Sciatic nerve (tissue), 2 donors: ENCODE data around the gene HEATR5A. TPM values are rescaled to one million over a fixed set of nuclear protein-coding genes. Genes with fewer than 3 reads are reported as not detected.
"Not testable (repeated sequence)": the region's sequence is repeated elsewhere in the genome, so short reads cannot be mapped to it uniquely, and the experiment has no call there.

ENCODE experiments used
- ATAC-seq: fragments of 200-7000 bp; cut with Tn5 transposase; one replicate; pipeline ENCODE4 v1.9.1; 2020; ENCODE audit warnings: mild to moderate bottlenecking, moderate library complexity
- DNase-seq: peaks from one replicate; pipeline ENCODE4 v3.0.0-alpha.2; 2020; ENCODE audit warnings: low spot score
- intact Hi-C: fragments of 100-400 bp; cut with DNase I; formaldehyde crosslinking; loops from one replicate; pipeline ENCODE4 v1.14.2; 2022
- total RNA-seq: library from RNA; stranded (reverse); fragmentation: NEBNext Ultra II Directional; extraction: Animal tissue kit (Norgen Biotek cat#: 25700); gene quantifications from one replicate; pipeline ENCODE4 v1.2.1, GENCODE V29; 2021
- donor health status: DM: no; HTN: no; CAD: no.
- donor health status: DM: no; HTN: no; CAD: no.

The HEATR5A gene
- total RNA-seq, 1 donor from 2014 or later, result 65.1 TPM

GRCh38 chr14:31395572-31396205, 24.7 kb downstream of the HEATR5A start:
- ATAC-seq, result no peak
- no peak for DNase-seq
- intact Hi-C loops, result no loop called here

DNA sequence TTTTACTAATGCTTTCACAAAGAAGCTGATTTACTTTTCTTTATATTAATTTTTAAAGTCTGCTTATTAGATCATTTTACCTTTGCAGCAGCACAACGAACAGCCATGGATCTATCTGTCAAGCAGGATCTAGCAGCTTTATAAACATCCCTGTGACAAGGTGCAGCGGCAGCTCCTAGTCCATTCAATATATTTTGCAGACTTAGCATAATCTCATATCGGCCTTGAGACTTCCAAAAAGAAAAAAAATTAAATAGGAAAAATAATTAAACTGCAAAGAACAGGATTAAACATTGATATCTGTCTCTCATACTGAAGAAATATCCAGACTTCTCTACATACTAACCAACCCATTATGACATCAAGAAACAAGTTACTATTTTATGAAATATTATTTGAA, 25.2 kb downstream of the HEATR5A start:
- ATAC-seq, result no peak
- no peak for DNase-seq
- intact Hi-C loops, result no loop called here

- intact Hi-C loops, result no loop called here
- ATAC-seq (no peak), DNase-seq (no peak)
Observed at GRCh38 chr14:31391977-31392503, 28.3 kb downstream of the HEATR5A start.

DNA sequence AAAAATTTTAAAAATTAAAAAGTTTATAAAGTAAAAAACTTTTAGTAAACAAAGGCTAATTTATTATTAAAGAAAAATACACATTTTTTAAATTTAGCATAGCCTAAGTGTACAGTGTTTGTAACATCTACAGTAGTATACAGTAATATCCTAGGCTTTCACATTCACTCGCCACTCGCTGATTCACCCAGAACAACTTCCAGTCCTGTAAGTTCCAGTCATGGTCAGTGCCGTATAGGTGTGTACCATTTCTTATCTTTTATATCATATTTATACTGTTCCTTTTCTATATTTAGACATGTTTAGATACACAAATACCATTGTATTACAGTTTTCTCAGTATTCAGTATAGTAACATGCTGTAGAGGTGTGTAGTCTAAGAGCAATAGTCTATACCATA, 28.9 kb downstream of the HEATR5A start:
- ATAC-seq, result no peak
- DNase-seq, result no peak
- intact Hi-C loops, result no loop called here

DNA sequence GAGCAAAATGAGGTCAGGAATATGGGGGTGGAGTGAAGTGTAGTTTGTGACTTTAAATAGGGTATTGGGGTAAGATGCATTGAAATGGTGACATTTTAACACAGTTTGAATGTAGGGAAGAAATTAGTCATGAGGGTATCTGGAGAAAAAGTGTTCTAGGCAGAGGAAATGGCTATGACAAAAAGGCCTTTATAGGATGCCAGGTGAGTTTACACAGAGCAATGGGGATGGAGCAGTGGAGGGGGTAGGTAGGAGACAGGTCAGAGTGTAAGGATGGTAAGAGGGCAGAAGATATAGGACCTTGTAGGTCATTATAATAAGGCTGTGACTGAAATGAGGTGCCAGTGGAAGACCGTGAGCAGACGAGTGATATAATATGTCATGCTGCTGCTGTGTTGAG, 30.4 kb downstream of the HEATR5A start:
- intact Hi-C loops, result no loop called here
- DNase-seq (no peak), ATAC-seq (no peak)

DNA sequence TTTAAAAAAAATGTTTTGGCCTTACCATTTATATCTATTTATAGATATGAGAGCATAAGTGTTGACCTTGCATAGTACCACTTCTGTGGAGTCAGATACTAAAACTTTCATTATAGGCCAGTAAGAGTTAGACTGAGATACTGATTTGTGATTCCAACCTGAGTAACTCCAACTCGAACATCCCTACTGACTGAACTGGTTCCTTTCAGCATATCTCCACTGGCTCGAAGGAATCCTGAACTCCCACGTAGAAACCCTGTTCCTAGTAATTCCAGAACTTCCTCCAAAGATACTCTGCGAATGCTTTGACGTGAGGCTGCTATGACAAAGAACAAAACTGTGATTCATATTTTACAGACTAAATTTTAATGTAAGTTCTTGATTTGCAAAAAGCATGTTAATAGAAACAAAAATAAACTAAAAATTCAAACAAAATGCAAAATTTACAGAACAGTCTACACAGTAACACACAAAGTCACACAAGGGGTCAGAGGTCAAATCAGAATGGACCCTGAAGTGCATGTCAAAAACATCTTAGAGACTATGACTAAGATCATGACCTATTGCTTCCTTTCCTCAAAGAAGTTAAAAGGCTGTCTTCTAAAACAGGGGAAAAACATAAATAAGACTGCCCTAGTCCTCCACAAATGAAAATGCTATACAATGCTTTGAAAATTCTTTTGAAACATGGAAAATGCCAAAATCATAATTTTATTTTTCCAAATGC, 31.5 kb downstream of the HEATR5A start:
- DNase-seq (no peak), ATAC-seq (no peak)
- intact Hi-C loops, result no loop called here

DNA sequence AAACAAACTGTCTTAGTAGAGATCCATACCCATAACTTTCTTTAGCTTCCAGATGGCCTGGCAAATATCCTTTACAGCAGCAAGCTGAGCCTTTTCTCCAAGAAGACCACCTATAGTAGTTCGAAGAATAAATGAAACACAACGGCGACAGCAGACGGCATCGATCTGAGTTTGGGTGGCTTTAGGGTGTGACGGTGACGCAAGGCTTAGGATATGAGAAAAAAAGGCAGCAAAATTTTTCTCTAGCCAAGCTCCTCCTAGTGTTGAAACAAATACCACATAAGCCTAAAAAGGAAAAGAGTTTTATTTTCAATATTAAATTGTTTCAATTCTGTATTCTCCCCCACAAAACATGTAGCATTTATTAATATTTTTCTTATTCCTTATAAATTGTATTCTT, 33.3 kb downstream of the HEATR5A start:
- DNase-seq (no peak), ATAC-seq (no peak)
- intact Hi-C loops, result no loop called here

DNA sequence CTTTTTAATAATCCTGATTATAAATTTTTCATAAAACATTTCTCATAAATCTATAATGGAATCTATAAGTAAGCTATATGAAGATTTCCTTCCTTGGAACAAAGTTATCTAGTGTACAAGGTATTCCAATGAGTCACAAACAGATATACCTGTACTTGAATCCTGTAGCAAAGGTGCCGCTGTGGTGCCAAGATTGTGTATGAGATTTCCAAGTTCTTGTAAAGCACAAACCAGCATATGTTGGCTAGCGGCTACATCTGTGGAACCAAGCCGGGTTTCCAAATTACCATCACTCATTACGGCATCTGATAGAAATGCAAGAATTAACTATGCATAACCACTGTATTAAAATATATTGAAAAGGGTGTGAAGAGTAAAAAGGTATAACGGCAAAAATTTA, 34.1 kb downstream of the HEATR5A start:
- intact Hi-C loops, result no loop called here
- DNase-seq, result no peak
- ATAC-seq, result no peak

DNA sequence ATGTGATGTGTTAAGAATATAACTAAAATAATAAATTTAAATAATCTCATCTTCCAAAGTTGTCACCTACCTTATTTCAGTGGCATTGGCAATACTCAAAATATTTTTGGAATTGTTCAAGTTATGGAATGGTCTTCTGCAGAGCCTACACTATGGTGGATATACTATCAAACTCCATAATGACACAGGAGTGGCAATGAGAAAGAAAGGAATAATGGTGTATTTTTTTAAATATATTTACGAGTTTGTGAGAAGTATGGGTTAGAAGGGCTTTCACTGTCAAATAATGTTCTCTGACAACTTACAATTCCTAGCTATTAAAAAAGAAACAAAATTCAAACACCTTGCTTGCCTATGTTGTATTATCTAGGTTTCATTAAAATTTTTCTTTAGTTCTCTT, 38.1 kb downstream of the HEATR5A start:
- DNase-seq (no peak), ATAC-seq (no peak)

DNA sequence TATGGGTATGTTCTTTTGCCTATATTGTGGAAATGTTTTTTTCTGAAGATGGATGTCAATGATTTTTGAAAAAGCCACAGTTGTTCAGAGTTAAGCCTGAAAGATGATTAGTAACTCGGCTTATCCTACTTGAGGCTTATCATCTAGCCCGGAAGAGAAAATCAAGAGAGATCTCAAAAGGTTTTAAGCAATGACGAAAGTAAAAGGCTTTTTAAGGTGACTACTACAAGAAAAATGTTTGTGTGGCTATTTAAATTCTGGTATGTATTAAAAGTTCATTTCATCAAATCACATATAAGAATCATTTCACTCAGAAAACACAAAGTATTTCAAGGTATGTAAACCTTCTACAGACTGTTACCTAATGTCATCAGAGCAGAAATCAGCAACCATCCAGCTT, 40.2 kb downstream of the HEATR5A start:
- intact Hi-C loops, result no loop called here
- ATAC-seq (no peak), DNase-seq (no peak)

More for the DNA sequence above, 38.1 kb downstream of the HEATR5A start:
- intact Hi-C loops, result no loop called here

DNA sequence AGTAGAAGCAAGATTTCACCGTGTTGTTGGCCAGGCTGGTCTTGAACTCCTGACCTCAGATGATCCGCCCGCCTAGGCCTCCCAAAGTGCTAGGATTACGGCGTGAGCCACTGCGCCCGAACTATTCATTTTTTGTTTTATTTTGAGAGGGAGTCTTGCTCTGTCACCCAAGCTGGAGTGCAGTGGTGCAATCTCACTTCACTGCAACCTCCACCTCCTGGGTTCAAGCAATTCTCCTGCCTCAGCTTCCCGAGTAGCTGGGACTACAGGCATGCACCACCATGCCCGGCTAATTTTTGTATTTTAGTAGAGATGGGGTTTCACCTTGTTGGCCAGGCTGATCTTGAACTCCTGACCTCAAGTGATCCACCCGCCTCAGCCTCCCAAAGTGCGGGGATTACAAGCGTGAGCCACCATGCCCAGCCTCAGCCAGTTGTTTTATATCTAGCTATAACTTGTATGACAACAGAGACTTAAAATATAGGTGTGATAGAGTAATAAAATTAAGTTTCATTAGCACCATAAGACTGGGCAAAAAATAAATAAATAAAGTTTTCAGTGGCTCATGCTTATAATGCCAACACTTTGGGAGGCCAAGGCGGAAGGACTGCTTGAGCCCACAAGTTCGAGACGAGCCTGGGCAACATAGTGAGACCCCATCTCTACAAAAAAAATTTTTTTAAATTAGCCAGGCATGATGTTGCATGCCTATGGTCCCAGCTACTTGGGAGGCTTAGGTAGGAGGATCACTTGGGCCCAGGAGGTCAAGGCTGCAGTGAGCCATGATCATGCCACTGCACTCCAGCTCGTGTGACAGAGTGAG, 41.0 kb downstream of the HEATR5A start:
- ATAC-seq, DNase-seq, intact Hi-C loops: not testable (repeated sequence)

DNA sequence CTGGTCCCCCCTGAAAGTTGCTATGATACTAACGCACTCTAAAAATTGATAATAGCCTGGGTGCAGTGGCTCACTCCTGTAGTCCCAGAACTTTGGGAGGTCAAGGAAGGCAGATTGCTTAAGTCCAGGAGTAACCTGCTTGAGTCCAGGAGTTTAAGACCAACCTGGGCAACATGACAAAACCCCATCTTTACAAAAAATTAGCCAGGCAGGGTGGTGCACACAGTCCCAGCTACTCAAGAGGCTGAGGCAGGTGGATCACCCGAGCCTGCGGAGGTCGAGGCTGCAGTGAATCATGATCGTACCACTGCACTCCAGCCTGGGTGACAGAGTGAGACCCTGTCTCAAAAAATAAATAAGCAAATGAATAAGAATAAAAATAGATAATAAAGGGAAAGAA, 42.9 kb downstream of the HEATR5A start:
- intact Hi-C loops, result no loop called here
- ATAC-seq (no peak), DNase-seq (no peak)

- intact Hi-C loops, result no loop called here
- ATAC-seq (no peak), DNase-seq (no peak)
Observed at GRCh38 chr14:31371646-31372045, 48.7 kb downstream of the HEATR5A start.

DNA sequence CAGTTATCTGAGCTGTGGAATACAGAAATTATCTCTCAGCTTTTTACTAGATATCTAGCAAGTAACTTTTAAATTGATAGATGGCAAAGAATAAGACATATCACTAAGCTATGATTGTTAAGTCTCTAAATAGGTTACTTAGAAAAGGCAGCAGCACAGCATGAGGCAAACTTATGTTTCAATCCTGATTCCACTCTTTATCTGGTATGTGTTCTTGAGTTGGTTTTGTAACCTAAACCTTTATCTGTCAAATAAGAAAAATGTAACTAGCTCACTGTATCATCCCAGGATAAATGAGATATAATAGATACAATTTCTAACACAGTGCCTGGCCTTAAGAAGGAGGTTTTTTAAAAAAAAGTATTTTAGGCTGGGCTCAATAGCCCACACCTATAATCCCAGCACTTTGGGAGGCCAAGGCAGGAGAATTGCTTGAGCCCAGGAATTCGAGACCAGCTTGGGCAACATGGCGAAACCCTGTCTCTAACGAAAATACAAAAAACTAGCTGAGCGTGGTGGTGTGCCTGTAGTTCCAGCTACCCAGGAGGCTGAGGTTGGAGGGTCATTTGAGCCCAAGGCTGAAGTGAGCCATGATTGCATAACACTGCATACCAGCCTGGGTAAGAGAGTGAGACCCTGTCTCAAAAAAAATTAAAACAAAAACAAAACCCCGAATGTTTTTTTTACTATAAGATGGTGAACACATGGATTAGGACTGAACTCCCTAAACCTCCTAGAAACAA, 56.8 kb downstream of the HEATR5A start:
- DNase-seq (no peak), ATAC-seq (no peak)
- intact Hi-C loops, result loop anchor here (2.0 kb wide), 1 partner anchor 73 kb away; no protein-coding TSS in a partner anchor

DNA sequence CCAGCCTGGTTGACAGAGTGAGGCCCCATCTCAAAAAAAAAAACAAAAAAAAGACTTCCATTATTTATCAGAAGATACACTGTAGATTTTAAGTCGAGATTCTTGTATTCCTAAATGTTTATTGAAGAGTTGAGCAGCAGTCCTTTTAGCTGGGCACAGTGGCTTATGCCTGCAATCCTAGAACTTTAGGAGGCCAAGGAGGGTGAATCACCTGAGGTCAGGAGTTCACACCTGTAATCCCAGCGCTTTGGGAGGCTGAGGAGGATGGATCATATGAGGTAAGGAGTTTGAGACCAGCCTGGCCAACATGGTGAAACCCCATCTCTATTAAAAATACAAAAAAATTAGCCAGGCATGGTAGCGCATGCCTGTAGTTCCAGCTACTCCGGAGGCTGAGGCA, 57.6 kb downstream of the HEATR5A start:
- intact Hi-C loops, result no loop called here
- no peak for ATAC-seq
- no peak for DNase-seq

- DNase-seq, intact Hi-C loops, ATAC-seq: not testable (repeated sequence)
Observed at GRCh38 chr14:31361761-31362160, 58.6 kb downstream of the HEATR5A start.

- ATAC-seq, result no peak
- intact Hi-C loops, result no loop called here
Observed at GRCh38 chr14:31360919-31361662, 59.3 kb downstream of the HEATR5A start.

GRCh38 chr14:31357279-31357678, 63.1 kb downstream of the HEATR5A start:
- DNase-seq (no peak), ATAC-seq (no peak)

More at GRCh38 chr14:31360919-31361662, 59.3 kb downstream of the HEATR5A start:
- no peak for DNase-seq

More at GRCh38 chr14:31357279-31357678, 63.1 kb downstream of the HEATR5A start:
- intact Hi-C loops, result no loop called here
